Pulmonary artery endothelial cell (primary cell): ENCODE measurements around the gene TTC34. TPM values are rescaled to one million over a fixed set of nuclear protein-coding genes. Genes with fewer than 3 reads are reported as not detected.
"Not testable (repeated sequence)": the region's sequence is repeated elsewhere in the genome, so short reads cannot be mapped to it uniquely, and the experiment has no call there.

Experiments
- DNase-seq: peaks from one replicate; pipeline ENCODE4 v3.0.0-alpha.2; 2011; ENCODE audit warnings: low read depth, low spot score
- total RNA-seq: library from RNA; depleted of rRNA; stranded (reverse); fragments of >200 nt; gene quantifications from 2 replicates; pipeline ENCODE4 v1.2.3, GENCODE V29; 2014

Gene TTC34
- total RNA-seq, 1 donor from 2014 or later = 0.07 TPM

DNA sequence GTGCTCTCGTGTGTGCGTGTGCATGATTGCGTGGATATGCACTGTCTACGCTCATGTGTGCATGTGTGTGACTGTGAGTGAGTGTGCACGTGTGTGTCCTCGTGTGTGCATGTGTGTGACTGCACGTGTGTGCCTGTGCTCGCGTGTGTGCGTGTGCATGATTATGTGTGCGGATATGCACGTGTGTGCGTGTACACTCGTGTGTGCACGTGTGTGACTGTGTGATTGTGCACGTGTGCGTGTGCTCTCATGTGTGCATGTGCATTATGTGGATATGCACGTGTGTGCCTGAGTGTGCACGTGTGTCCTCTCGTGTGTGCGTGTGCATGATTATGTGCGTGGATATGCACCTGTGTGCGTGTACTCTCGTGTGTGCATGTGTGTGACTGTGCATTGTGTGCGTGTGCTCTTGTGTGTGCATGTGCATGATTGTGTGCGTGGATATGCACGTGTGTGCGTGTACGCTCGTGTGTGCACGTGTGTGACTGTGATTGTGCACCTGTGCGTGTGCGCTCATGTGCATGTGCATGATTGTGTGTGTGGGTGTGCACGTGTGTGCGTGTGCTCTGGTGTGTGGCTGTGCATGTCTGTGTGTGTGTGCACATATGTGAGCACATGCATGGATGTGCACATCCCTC, 170.9 kb downstream of the TTC34 start:
- DNase-seq = no peak

DNA sequence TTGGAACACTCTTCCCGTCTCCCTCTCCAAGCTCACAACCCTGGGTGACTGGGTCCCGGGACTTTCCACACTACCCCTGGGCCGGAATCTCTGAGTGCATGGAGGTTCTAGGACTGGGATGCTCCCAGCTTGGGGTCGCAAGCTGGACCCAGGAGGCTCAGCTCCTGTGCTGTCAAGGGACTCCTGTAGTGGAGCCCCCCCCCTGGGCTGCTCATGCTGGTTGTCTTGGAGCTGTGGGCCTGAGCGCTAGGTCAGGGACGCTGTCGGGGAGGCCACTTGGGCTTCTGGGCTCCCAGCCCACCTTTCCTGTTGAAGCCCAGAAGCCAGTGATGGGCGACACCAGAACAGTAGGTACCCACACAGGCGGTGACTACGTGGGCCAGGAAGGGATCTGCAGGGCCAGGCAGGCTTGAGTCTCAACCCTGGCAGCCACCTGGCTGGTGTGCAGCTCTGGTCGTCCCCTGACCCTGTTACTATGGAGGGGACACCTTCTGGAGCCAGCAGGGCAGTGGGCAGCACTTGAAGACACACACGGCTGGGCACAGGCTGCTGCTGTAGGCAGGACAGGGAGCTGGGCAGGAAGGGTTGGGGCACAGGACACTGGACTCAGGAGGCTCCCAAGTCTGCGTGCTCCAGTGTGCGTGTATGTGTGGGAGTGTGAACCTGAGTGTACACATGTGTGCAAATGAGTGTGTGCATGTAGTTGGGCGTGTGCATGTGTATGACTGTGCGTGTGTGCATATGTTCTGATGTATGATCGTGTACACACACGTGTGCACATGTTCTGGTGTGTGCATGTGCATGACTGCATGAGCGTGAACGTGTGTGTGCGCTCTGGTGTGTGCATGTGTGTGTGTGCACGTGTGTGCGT, 171.6 kb downstream of the TTC34 start:
- no peak for DNase-seq

DNA sequence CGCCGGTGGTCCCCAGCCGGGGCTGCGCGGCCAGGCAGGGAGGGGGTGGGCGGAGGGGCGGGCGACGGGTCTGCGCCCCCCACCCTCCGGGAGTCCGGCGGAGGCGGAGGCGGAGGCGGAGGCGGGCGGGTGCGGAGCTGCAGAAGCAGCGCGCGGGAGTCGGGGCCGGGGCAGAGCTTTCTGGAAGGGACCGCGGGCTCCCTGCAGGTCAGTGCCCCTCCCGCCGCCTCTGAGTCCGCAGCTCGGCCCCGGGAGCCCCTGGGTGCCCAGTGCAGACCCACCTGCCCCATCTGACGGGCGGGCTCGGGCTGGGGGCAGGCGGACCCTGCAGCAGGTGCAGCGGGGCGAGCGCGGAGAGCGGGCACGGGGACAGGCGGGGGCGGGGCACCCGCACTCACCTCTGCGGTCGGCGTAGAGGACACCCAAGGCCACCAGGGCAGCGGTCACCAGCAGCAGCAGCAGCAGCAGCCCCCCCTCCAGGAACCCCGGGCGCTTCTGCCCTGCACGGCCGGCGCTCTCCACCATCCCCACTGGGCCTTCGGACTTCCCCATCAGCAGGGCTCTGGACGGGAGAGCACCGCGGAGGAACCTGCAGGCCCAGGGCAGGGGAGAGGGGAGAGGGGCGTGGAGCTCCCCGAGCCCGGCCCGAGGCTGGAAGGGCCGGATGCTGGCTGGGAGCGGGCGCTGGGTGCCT, 172.4 kb downstream of the TTC34 start:
- no peak for DNase-seq

DNA sequence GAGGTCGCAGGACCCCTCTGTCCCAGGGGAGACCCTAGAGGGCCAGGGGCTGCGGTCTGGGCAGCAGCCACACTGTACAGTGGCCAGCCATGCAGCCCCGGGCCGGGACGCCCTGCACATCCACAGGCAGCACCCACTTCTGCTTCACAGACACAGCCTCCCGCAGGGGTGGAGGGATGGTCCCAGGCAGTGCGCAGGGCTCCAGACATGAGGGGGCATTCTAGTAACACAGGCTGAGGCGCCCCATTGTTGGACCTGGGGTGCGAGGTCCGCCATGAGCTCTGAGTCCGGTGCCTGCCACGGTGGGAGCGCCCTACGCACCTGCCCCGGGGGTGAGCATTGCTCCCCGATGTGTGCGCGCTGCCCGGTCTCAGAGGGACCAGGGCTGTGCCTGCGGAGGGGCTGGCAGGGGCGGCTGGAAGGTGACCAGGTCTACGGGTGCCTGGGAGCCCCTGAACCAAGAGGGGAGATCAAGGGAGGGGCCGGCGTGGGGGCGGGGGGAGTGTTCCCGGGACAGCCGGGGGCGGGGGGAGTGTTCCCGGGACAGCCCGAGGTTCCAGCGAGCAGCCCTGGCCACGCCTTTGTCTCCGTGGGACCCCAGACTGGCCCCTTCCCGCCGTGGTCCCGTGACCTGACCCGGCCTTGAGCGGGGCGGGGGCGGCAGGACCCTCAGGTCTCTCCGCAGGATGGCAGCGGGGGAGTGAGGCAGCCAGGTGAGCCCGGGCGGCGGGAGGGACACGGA, 173.1 kb downstream of the TTC34 start:
- DNase-seq = no peak

DNA sequence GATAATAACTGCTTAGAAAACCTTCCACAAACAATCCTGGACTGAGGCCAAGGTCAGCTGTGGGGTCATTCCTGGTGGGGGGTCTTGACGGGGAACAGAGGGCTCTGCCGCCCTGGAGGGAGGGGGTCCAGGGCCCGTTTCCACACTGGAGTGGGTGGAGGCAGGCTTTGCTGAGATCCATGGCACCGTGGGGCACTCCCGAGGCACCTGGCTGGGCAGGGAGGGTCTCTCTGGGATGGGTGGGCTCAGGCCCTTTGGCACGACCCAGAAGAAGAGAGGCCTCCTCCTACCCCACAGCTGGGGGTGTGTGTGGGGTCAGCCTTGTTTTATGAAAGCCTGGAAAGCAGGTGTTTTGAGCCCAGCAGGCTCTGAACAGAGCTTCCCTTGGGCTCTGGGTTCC, 173.7 kb downstream of the TTC34 start:
- DNase-seq = no peak

DNA sequence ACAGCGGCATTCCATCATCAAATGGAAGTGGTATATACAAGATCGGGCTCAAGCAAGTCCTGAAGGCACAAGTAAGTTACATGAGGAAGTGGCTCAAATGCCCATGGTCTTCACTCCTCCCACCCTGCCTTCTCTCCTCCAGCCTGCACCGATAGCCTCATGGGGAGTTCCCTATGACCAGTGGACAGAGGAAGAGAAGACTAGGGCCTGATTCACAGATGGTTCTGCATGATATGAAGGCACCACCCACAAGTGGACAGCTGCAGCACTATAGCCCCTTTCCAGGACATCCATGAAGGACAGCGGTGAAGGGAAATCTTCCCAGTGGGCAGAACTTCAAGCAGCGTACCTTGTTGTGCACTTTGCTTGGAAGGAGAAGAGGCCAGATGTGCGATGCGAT, 175.7 kb downstream of the TTC34 start:
- not testable (repeated sequence) for DNase-seq

DNA sequence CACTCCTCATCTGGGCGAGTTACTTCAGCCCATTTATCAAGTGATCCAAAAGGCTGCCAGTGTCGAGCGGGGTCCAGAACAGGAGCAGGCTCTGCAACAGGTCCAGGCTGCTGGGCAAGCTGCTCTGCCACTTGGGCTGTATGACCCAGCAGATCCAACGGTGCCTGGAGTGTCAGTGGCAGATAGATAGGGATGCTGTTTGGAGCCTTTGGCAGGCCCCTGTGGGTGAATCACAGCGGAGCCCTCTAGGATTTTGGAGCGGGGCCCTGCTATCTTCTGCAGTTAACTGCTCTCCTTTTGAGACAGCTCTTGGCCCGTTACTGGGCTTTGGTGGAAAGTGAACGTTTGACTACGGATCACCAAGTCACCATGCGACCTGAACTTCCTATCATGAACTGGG, 176.2 kb downstream of the TTC34 start:
- DNase-seq = no peak

DNA sequence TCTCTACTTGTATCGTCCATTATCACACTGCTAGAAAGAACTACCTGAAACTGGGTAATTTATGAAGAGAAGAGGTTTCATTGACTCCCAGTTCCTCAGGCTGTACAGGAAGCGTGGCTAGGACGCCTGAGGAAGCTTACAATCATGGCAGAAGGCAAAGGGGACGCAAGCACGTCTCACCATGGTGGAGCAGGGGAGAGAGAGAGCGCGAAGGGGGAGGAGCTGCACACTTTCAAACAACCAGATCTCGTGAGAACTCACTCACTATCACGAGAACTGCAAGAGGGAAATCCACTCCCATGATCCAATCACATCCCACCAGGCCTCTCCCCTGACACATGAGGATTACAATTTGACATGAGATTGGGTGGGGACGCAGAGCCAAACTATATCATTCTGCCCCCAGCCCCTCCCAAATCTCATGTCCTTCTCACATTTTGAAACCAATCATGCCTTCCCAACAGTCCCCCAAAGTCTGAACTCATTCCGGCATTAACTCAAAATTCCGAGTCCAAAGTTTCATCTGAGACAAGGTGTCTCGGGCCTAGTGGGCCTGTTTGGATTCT, 176.7 kb downstream of the TTC34 start:
- DNase-seq = no peak

DNA sequence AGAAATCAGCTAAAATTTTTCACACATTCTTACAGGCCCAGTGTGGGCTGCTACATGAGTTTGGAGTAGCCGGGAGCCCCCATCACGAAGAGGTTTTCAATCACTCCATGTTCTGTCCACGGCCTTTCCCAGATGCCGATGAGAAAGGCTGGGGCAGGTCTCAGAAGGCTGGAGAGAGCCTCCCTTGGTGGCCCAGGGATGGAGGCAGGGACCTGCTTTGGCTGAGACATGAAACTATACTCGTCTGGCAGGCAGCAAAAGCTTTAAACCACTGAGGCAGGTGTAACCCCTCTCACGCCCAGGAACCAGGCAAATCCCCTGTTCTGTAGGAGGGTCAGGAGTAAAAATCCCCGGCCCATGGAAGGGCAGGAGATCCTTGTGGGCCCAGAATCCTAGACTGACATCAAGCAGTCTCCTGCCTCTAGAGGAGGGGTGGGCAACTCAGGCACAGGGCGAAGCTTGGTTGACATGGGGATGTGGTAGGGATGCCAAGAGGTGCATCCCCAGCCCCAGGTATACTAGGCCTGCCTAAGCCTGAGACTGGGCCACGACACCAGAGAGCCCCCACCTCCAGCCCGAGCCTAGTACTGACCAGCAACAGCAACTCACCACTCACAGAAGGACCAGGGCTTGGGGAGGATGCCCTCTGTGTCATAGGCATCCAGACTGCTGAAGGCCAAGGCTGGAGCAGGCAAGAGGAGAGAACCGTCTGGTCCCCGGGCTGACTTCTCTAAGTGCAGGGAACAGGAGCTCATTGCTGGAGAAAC, 177.7 kb downstream of the TTC34 start:
- no peak for DNase-seq

DNA sequence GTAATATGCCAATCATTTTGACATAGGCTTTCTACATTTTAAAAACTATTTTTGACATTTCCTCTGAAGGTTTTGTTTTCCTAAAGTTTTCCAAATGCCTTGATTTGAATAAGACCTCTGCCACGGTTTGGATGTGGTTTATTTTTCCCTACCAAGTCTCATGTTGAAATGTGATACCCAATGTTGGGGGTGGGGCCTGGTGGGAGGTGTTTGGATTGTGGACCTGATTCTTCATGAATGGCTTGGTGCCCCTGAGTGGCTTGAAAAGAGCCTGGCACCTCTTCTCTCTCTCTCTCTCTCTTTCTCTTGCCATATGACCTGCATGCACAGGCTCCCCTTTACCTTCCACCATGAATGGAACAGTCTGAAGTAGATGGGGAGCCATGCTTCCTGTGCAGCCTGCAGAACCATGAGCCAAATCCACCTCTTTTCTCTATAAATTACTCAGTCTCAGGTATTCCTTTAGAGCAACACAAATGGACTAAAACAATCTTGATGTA, 183.5 kb downstream of the TTC34 start:
- no peak for DNase-seq

DNA sequence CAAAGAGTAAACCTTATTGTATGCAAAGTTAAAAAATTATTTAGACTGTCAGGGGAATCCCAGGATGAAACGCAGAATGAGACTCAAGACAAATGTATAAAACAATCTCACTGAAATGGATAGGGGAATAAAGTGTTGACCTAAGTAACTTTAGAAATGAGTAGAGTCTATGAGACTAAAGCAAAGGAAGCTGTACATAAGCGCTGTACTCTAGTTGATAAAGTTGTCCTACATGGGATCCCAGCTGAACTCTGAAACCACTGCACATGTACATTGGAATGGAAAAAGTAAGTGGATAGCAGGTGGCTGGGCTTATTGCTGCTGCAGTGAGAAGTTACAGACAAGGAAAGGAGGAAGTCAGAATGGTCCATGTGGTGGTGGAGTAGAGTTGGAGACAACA, 187.3 kb downstream of the TTC34 start:
- DNase-seq = no peak

DNA sequence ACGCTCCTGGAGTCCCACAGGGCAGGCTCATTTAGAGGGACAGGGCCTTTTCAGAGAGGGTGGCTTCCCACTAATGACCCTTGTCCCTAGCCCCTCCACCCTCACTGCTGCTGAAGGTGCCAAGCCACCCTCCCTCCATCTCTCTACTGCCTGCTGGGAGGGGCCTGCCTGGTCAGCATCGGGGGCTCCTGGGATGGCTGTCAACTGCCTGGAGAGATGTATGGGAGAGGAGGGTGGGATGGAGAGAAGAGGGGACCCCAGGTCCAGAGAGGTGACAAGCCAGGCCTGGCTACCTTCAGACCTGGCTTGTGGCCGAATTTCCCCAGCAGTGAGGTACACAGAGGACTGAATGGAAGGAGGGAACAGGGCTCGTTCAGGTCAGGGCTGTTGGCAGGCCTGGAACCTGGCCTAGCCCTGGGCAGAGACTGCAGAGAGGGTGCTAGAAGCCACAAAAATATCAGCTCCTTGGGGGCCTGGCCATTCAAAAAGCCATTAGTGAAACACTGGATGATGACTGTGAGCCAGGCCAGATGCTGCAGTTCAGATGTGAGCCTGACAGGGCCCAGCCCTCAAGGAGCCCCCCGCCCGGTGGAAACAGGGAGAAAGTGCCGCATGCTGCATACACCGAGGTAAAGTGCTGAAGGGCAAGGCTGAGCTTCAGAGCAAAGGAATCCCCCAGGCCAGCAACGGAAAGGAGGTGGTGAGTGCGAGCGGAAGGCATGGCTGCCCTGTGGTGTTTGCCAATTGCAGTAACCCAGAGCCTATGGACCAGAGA, 188.7 kb downstream of the TTC34 start:
- DNase-seq = no peak

DNA sequence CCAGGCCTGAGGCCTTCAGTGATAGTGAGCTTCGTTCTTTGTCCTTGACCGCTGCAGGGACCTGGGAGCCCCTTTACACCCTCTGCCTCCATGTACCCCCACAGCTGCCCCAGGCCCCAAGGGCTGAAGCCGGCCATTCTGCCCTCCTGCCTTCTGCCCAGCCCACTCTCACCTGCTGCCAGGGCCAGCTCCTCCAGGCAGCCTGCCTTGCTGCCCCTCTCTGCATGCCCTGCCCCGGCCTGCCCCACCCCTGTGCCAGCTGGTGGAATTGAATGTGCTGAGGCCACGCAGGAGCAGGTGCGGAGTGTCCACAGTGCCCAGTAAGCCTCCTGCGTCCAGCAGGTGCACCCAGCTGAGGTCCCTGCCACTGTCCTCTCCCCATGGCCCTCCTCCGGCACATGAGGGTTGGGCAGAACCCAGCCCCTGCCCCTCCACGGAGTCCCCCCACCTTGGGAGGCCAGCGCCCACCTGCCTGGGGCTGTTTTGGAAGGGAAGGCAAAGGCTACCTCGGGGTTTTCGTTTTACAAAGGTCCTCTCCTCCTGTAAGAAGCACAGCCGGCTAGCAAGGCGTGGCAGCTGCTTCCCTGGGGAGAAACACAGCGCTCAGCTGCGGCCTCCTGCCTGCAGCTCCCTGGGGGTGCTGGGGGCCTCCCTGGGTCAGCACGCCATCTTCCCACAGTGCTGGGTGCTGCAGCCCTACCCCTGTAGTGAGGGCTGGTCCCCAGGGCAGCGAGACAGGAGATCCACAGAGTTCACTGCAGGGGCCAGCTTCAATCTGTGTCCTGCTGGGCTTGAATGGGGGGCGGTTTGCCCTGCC, 189.7 kb downstream of the TTC34 start:
- DNase-seq = no peak

DNA sequence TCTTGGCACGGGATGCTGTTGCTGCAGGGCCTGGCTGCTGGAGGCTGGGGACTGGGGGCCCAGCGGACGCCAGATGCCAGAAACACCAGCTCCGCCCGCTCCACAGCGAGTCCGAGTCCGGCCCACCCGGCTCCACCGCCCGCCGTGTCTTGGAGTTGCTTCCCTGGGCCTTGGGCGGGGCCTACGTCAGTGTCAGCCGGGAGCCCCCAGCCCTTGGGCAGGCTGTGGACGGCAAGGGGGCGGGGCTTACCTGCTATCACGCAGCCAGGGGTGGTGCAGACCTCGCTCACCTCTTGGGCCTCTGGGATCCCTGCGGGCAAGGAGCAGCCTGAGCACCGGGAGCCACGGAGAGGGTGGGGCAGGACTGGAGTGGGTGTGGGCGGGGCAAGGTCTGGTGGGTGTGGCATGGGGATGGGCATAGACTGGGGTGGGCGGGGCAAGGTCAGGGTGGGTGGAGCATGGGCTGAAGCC, 190.4 kb downstream of the TTC34 start:
- DNase-seq = no peak

DNA sequence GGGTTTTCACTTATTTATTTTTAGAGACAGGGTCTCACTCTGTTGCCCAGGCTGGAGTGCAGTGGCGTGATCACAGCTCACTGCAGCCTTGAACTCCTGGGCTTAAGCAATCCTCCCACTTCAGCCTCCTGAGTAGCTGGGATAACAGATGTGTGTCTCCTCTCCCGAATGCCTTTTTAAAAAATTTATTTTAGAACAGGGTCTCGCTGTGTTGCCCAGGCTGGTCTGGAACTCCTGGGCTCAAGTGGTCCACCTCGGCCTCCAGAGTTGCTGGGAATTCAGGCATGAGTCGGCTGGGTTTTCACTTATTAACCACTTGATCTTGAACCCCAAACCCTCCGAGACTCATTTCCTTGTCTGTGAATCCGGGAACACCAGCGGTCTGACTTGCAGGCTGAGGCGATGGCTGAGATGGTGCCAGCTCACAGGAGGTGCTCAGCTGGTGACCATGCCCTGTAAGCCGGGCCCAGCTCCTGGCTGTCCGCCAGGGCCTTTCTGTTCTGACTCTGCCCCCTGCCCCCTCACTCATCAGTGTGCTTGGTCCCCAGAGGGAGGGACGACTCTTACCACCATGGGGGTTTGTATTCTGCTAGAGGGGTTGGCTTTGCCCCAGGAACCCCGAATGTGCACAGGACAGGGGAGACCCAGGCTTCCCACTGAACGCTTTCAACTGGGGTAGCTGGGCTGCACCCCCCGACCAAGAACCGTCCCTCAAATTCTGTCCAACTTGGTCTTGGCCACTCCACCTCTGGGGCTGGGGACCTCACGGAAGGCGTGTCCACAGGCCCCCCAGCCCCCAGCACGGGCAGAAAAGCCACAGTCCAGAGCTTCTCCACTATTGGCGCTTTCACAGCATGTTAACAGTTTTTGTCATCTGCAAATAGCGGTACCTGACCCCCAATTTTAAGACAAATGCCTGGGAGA, 191.2 kb downstream of the TTC34 start:
- DNase-seq = no peak

DNA sequence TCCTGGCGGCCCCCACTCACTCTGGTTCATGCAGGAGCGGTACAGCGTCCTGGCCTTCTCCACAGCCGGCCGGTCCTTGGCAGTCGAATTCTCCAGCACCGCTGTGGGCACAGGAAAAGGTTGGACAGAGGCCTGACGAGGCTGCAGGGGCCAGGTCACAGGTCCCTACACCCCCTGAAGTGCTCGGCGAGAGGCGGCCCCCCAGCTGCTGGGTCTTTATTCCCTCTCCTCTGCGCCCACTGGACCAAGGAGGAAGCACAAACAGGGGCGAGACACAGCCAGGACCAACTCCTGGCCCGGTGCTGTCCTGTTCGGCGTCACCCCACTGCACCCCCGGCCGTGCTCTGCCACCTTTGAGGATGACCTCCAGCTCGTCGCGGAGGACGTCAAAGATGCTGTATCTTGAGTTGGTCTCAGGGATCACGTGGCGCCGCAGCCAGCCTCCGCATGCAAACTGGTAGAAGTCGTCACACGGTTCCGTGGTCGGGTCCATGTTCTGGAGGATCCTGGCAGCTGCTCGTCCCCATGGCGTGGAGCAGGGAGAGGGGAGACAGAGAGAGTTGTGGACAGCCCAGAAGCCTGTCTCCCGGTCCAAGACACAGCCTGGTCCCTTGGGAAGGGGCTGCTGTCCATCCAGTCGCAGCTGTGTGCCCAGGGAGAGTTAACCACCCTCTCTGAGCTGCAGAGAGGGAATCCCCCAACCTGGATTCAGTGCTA, 192.0 kb downstream of the TTC34 start:
- DNase-seq = no peak

DNA sequence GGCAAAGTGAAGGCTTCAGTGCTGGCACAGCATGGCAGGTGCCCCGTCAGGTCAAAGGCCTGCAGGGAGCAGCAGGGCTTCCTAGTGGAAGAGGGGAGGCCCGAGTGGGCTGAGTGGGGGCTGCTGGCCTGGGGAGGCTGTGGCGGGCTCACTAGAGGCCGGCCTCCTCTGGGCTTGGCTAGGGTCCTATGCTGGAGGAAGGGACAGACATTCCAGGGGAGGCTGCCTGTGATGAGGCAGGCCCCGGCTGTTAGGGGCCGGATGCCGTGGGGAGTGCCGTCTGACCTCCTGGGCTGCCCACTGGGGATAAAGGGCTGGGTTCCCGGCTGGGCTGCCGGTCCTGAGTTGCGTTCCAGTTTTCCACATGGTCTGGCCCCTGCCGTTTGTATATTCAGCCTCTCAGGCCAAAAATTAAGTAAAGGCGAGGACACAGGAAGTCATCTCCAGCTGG, 193.8 kb downstream of the TTC34 start:
- DNase-seq = no peak
